Activated CD8-positive, alpha-beta memory T cell treated with anti-CD3 and anti-CD28 coated beads, Interleukin-2, amount 50 U/mL, for 1 hour (primary cell): Measurements from ENCODE around the gene RPL18A.
"Not testable (repeated sequence)": the region's sequence is repeated elsewhere in the genome, so short reads cannot be mapped to it uniquely, and the experiment has no call there.

Experiments
- DNase-seq: peaks from one replicate; pipeline ENCODE4 v3.0.0-alpha.2; 2020; ENCODE audit errors: extremely low read depth

Gene RPL18A

GRCh38 chr19:17866964-17867486, 7.3 kb downstream of the RPL18A start:
- no peak for DNase-seq

- no peak for DNase-seq
Measured at GRCh38 chr19:17868669-17869068, 9.0 kb downstream of the RPL18A start.

- DNase-seq: no peak
Measured at GRCh38 chr19:17869114-17869608, 9.5 kb downstream of the RPL18A start.

- no peak for DNase-seq
Measured at GRCh38 chr19:17871032-17871877, 11.5 kb downstream of the RPL18A start.

GRCh38 chr19:17871878-17872250, 12.2 kb downstream of the RPL18A start, which contains the start of gene SLC5A5:
Gene SLC5A5, plus strand, starts transcription at chr19:17871945. Its CDS starts 375 bp downstream, at chr19:17872320.
- DNase-seq: no peak

GRCh38 chr19:17872251-17873001, 12.7 kb downstream of the RPL18A start:
- DNase-seq: no peak

- DNase-seq: peak; percentile 26
Measured at GRCh38 chr19:17873786-17874757, 14.4 kb downstream of the RPL18A start.

- no peak for DNase-seq
Measured at GRCh38 chr19:17874758-17875135, 15.0 kb downstream of the RPL18A start.

GRCh38 chr19:17877696-17878095, 18.0 kb downstream of the RPL18A start:
- DNase-seq: no peak

GRCh38 chr19:17879466-17879865, 19.8 kb downstream of the RPL18A start:
- no peak for DNase-seq

- no peak for DNase-seq
Measured at GRCh38 chr19:17881701-17882100, 22.0 kb downstream of the RPL18A start.

- DNase-seq: no peak
Measured at GRCh38 chr19:17883627-17884410, 24.1 kb downstream of the RPL18A start.

GRCh38 chr19:17886515-17886914, 26.8 kb downstream of the RPL18A start:
- no peak for DNase-seq

GRCh38 chr19:17887221-17887620, 27.5 kb downstream of the RPL18A start:
- DNase-seq: not testable (repeated sequence)

GRCh38 chr19:17888260-17888659, 28.6 kb downstream of the RPL18A start:
- DNase-seq: no peak

- no peak for DNase-seq
Measured at GRCh38 chr19:17889609-17890214, 30.0 kb downstream of the RPL18A start.

- DNase-seq: no peak
Measured at GRCh38 chr19:17893766-17894165, 34.1 kb downstream of the RPL18A start.

- DNase-seq: no peak
Measured at GRCh38 chr19:17902701-17903100, 43.0 kb downstream of the RPL18A start.

- DNase-seq: no peak
Measured at GRCh38 chr19:17908244-17908643, 48.5 kb downstream of the RPL18A start.
